Gastrocnemius medialis (tissue), 4 donors: ENCODE data around the gene ABI3BP. TPM values are rescaled to one million over a fixed set of nuclear protein-coding genes. Genes with fewer than 3 reads are reported as not detected.

ENCODE experiments used
- ATAC-seq, 2 donors: fragments of 150-250 bp; one replicate each; pipeline ENCODE4 v1.9.1; 2016
- DNase-seq, 2 donors: peaks; one replicate each; pipeline ENCODE4 v3.0.0-alpha.2; 2019
- H3K27ac ChIP-seq, 4 donors: fragments of 200-600 bp; sonication (generic); 1 replicate in 1 of 4; 2 replicates in 3 of 4; pipeline ENCODE4 v1.5.1; 2016 to 2018; ENCODE audit warnings: mild to moderate bottlenecking in 2 of 4, moderate library complexity in 1 of 4
- H3K27me3 ChIP-seq, 3 donors: fragments of 200-600 bp; sonication (generic) in 2 of 3; 1 replicate in 1 of 3; 2 replicates in 2 of 3; pipeline versions ENCODE4 v1.5.1 to v1.6.0; 2016 to 2019; ENCODE audit warnings: mild to moderate bottlenecking in 1 of 3, moderate library complexity in 1 of 3
- H3K36me3 ChIP-seq, 2 donors: fragments of 200-600 bp; sonication (generic) in 1 of 2; one replicate each; pipeline ENCODE4 v1.5.1; 2017 to 2018
- H3K4me1 ChIP-seq, 2 donors: fragments of 200-600 bp; sonication (generic) in 1 of 2; one replicate each; pipeline ENCODE4 v1.5.1; 2016 to 2017; ENCODE audit warnings: mild to moderate bottlenecking in 2 of 2
- H3K4me3 ChIP-seq, 4 donors: fragments of 200-600 bp; sonication (generic) in 3 of 4; 1 replicate in 1 of 4; 2 replicates in 3 of 4; pipeline ENCODE4 v1.5.1; 2016 to 2019; ENCODE audit warnings: mild to moderate bottlenecking in 2 of 4
- H3K9me3 ChIP-seq, 3 donors: fragments of 200-600 bp; sonication (generic) in 2 of 3; 1 replicate in 1 of 3; 2 replicates in 2 of 3; pipeline ENCODE4 v1.5.1; 2016 to 2019
- CTCF ChIP-seq, 5 experiments: fragments of 450-650 bp in 3 of 5; fragments of 200-600 bp in 2 of 5; sonication (generic) in 2 of 5; IDR thresholded peaks in 4 of 5; conservative IDR thresholded peaks in 1 of 5; 1 replicate in 4 of 5; 2 replicates in 1 of 5; pipeline ENCODE4 v1.5.1; 2016 to 2019; ENCODE audit warnings: antibody characterized with exemption in 5 of 5, mild to moderate bottlenecking in 3 of 5, moderate library complexity in 3 of 5
- POLR2A ChIP-seq, 2 donors: fragments of 450-650 bp; IDR thresholded peaks; one replicate each; pipeline ENCODE4 v1.6.1; 2017; ENCODE audit warnings: antibody characterized with exemption in 2 of 2, mild to moderate bottlenecking in 2 of 2, moderate library complexity in 2 of 2
- in situ Hi-C, 4 donors: fragments of 200-750 bp; cut with MboI; loops; one replicate each; pipeline versions ENCODE4 v1.15.0 to v1.8.0; 2017; ENCODE audit warnings: low sequenced_read_pairs in 4 of 4
- intact Hi-C: fragments of 100-400 bp; cut with DNase I; formaldehyde crosslinking; loops from one replicate; pipeline ENCODE4 v1.15.1; 2023; ENCODE audit warnings: low total_unique reads
- total RNA-seq, 4 donors: library from RNA; depleted of rRNA; stranded (reverse); fragments of >200 nt; gene quantifications; one replicate each; pipeline versions ENCODE4 v1.1.0 to v1.2.3, GENCODE V29; 2016

Gene ABI3BP
- total RNA-seq, 4 donors from 2014 or later = 15.3 to 21.8 (median 19.5) TPM

GRCh38 chr3:100836661-100837060 is 156.6 kb downstream of the ABI3BP start:
- in situ Hi-C loops (no loop called here), intact Hi-C loops (no loop called here)
- Histone ChIP-seq H3K9me3 (no peaks in the 10 kb centered on the region), H3K4me1 (no peaks in the 10 kb centered on the region), H3K36me3 (no peaks in the 10 kb centered on the region), H3K27me3 (no peaks in the 10 kb centered on the region), H3K27ac (no peak overlapping the region), H3K4me3 (no peak overlapping the region)
- ATAC-seq (no peak), DNase-seq (no peak)
- TF ChIP-seq CTCF (IDR thresholded peaks at IDR 0.05 in 4 of 5, conservative IDR thresholded peaks at IDR 0.05 in 1 of 5) (no peak), POLR2A (IDR thresholded peaks at IDR 0.05) (no peak)

- H3K9me3 ChIP-seq = no peaks in the 10 kb centered on the region
- no peak overlapping the region for H3K4me3 ChIP-seq
- ATAC-seq (no peak), DNase-seq (no peak)
- intact Hi-C loops (no loop called here), in situ Hi-C loops (no loop called here)
- no peak for TF ChIP-seq CTCF (IDR thresholded peaks at IDR 0.05 in 4 of 5, conservative IDR thresholded peaks at IDR 0.05 in 1 of 5)
- no peaks in the 10 kb centered on the region for H3K4me1 ChIP-seq
- no peaks in the 10 kb centered on the region for H3K36me3 ChIP-seq
- H3K27ac ChIP-seq = no peak overlapping the region
- H3K27me3 ChIP-seq = no peaks in the 10 kb centered on the region
These were observed 158.9 kb downstream of the ABI3BP start for GRCh38 chr3:100834332-100834731.

- no peaks in the 10 kb centered on the region for H3K27me3 ChIP-seq
- ATAC-seq (no peak), DNase-seq (no peak)
- no peak for TF ChIP-seq CTCF (IDR thresholded peaks at IDR 0.05 in 4 of 5, conservative IDR thresholded peaks at IDR 0.05 in 1 of 5)
- TF ChIP-seq POLR2A (IDR thresholded peaks at IDR 0.05) = no peak
- H3K9me3 ChIP-seq = no peaks in the 10 kb centered on the region
- no peak overlapping the region for H3K4me3 ChIP-seq
- intact Hi-C loops (no loop called here), in situ Hi-C loops (no loop called here)
- H3K4me1 ChIP-seq = no peaks in the 10 kb centered on the region
- no peaks in the 10 kb centered on the region for H3K36me3 ChIP-seq
- no peak overlapping the region for H3K27ac ChIP-seq
These were observed 159.7 kb downstream of the ABI3BP start for GRCh38 chr3:100833483-100833882.

GRCh38 chr3:100831629-100832028 is 161.6 kb downstream of the ABI3BP start:
- intact Hi-C loops (no loop called here), in situ Hi-C loops (no loop called here)
- ATAC-seq (no peak), DNase-seq (no peak)
- Histone ChIP-seq H3K27ac (no peak overlapping the region), H3K4me3 (no peak overlapping the region), H3K27me3 (no peaks in the 10 kb centered on the region), H3K36me3 (no peaks in the 10 kb centered on the region), H3K4me1 (no peaks in the 10 kb centered on the region), H3K9me3 (no peaks in the 10 kb centered on the region)
- TF ChIP-seq CTCF (IDR thresholded peaks at IDR 0.05 in 4 of 5, conservative IDR thresholded peaks at IDR 0.05 in 1 of 5) (no peak), POLR2A (IDR thresholded peaks at IDR 0.05) (no peak)

- Histone ChIP-seq H3K27me3 (no peaks in the 10 kb centered on the region), H3K4me3 (no peak overlapping the region), H3K4me1 (no peaks in the 10 kb centered on the region), H3K36me3 (no peaks in the 10 kb centered on the region), H3K9me3 (no peaks in the 10 kb centered on the region), H3K27ac (no peak overlapping the region)
- TF ChIP-seq POLR2A (IDR thresholded peaks at IDR 0.05) (no peak), CTCF (IDR thresholded peaks at IDR 0.05 in 4 of 5, conservative IDR thresholded peaks at IDR 0.05 in 1 of 5) (no peak)
- ATAC-seq (no peak), DNase-seq (no peak)
- in situ Hi-C loops = no loop called here
- intact Hi-C loops = no loop called here
These were observed 162.3 kb downstream of the ABI3BP start for GRCh38 chr3:100830931-100831330.
